OCI-LY3 (cell line): ENCODE data around the gene FAM136A.
A peak's percentile ranks its signal among the peaks of the same experiment; 100 is the strongest.
"Not testable (repeated sequence)": the region's sequence is repeated elsewhere in the genome, so short reads cannot be mapped to it uniquely, and the experiment has no call there.

ENCODE experiments used
- H2AFZ ChIP-seq: fragments of 200-600, 300-600 bp; shearing (Covaris generic); 2 replicates; pipeline ENCODE4 v1.6.0; 2014; ENCODE audit warnings: antibody characterized with exemption, low read depth, low read length
- H3K27ac ChIP-seq: fragments of 200-600, 300-600 bp; sonication (generic); 2 replicates; pipeline ENCODE4 v1.5.1; 2014; ENCODE audit warnings: mild to moderate bottlenecking, low read length, moderate library complexity, mixed read lengths
- H3K27me3 ChIP-seq: fragments of 200-600, 300-600 bp; sonication (generic); 2 replicates; pipeline ENCODE4 v1.6.1; 2014; ENCODE audit warnings: low read depth, low read length, mixed read lengths
- H3K36me3 ChIP-seq: fragments of 200-600, 300-600 bp; sonication (generic); replicated peaks from 2 replicates; pipeline ENCODE3; 2014; ENCODE audit warnings: low read depth, low read length, mixed read lengths
- H3K4me1 ChIP-seq: fragments of 300-600, 200-600 bp; sonication (generic); 2 replicates; pipeline ENCODE4 v1.6.1; 2014; ENCODE audit warnings: low read length, mixed read lengths
- H3K4me2 ChIP-seq: fragments of 200-600, 300-600 bp; sonication (generic); 2 replicates; pipeline ENCODE4 v1.6.1; 2014; ENCODE audit warnings: low read length, mixed read lengths
- H3K4me3 ChIP-seq: fragments of 300-600, 200-600 bp; sonication (generic); 2 replicates; pipeline ENCODE4 v1.5.1; 2014; ENCODE audit warnings: antibody characterized with exemption, mild to moderate bottlenecking, low read length, moderate library complexity
- H3K79me2 ChIP-seq: fragments of 300-600, 200-600 bp; shearing (Covaris generic); 2 replicates; pipeline ENCODE4 v1.6.1; 2014; ENCODE audit warnings: mild to moderate bottlenecking, low read length, mixed read lengths
- H3K9ac ChIP-seq: fragments of 300-600, 200-600 bp; shearing (Covaris generic); 2 replicates; pipeline ENCODE4 v1.6.0; 2014; ENCODE audit warnings: mild to moderate bottlenecking, low read length, moderate library complexity
- H3K9me3 ChIP-seq: fragments of 200-600, 300-600 bp; shearing (Covaris generic); 2 replicates; pipeline ENCODE4 v1.6.1; 2014; ENCODE audit warnings: low read length, mixed read lengths; ENCODE audit not compliant: insufficient read depth
- H4K20me1 ChIP-seq: fragments of 200-600, 300-600 bp; sonication (generic); 2 replicates; pipeline ENCODE4 v1.6.1; 2016; ENCODE audit warnings: low read length, mixed read lengths; ENCODE audit not compliant: insufficient read depth
- CTCF ChIP-seq: fragments of 200-600, 300-600 bp; sonication (generic); IDR thresholded peaks from 2 replicates; pipeline ENCODE4 v1.5.1; 2014; ENCODE audit warnings: antibody characterized with exemption, low read length, low read depth
- EZH2phosphoT487 ChIP-seq: fragments of 200-600 bp; shearing (Covaris generic); IDR thresholded peaks from 2 replicates; pipeline ENCODE4 v1.6.1; 2018; ENCODE audit warnings: antibody characterized with exemption, mixed run types, low read depth

The FAM136A gene

GRCh38 chr2:70303186-70303585 lies 1.3 kb upstream of the FAM136A start:
- no peak overlapping the region for H3K9ac ChIP-seq

GRCh38 chr2:70302195-70302546 lies 304 bp upstream of the FAM136A start:
- H2AFZ ChIP-seq, H3K9me3 ChIP-seq: not testable (repeated sequence)

More at GRCh38 chr2:70303186-70303585, 1.3 kb upstream of the FAM136A start:
- Histone ChIP-seq H3K79me2 (peaks cover 19% of the 10 kb centered on the region), H3K4me3 (no peak overlapping the region), H3K27ac (no peak overlapping the region), H3K9me3 (no peaks in the 10 kb centered on the region), H4K20me1 (no peaks in the 10 kb centered on the region), H2AFZ (no peak overlapping the region), H3K36me3 (peaks cover 15% of the 10 kb centered on the region), H3K4me2 (peak overlapping the region; percentile 40; the same call in 1 of the 2 replicates), H3K27me3 (no peaks in the 10 kb centered on the region), H3K4me1 (peaks cover 7% of the 10 kb centered on the region)
- TF ChIP-seq CTCF: no peak
- no peak for TF ChIP-seq EZH2phosphoT487

GRCh38 chr2:70300771-70301343 lies 1.0 kb downstream of the FAM136A start:
- H3K9ac ChIP-seq: peak overlapping the region; percentile 93
- peak overlapping the region; percentile 65 for H3K27ac ChIP-seq
- H3K4me2 ChIP-seq: peak overlapping the region; percentile 81

More at GRCh38 chr2:70302195-70302546, 304 bp upstream of the FAM136A start:
- not testable (repeated sequence) for H3K9ac ChIP-seq, H4K20me1 ChIP-seq, H3K27me3 ChIP-seq, H3K27ac ChIP-seq, H3K4me1 ChIP-seq
- Histone ChIP-seq H3K36me3 (peaks cover 15% of the 10 kb centered on the region), H3K79me2 (peaks cover 19% of the 10 kb centered on the region), H3K4me2 (peak overlapping the region; percentile 81), H3K4me3 (peak overlapping the region; percentile 92)

GRCh38 chr2:70297828-70298227 lies 4.0 kb downstream of the FAM136A start:
- peaks cover 15% of the 10 kb centered on the region for H3K36me3 ChIP-seq
- H3K4me1 ChIP-seq, H2AFZ ChIP-seq, H3K27me3 ChIP-seq, H3K9ac ChIP-seq, H3K4me3 ChIP-seq, H3K4me2 ChIP-seq, H3K27ac ChIP-seq, H4K20me1 ChIP-seq, H3K9me3 ChIP-seq: not testable (repeated sequence)
- H3K79me2 ChIP-seq: peaks cover 31% of the 10 kb centered on the region

More at GRCh38 chr2:70300771-70301343, 1.0 kb downstream of the FAM136A start:
- Histone ChIP-seq H4K20me1 (no peaks in the 10 kb centered on the region), H3K79me2 (peaks cover 19% of the 10 kb centered on the region), H3K9me3 (no peaks in the 10 kb centered on the region), H3K36me3 (peaks cover 15% of the 10 kb centered on the region), H3K4me3 (peak overlapping the region; percentile 92), H3K27me3 (no peaks in the 10 kb centered on the region), H3K4me1 (peaks cover 7% of the 10 kb centered on the region), H2AFZ (peak overlapping the region; percentile 65; the same call in 1 of the 2 replicates)
- TF ChIP-seq CTCF (no peak), EZH2phosphoT487 (no peak)

GRCh38 chr2:70283500-70284191 lies 18.2 kb downstream of the FAM136A start:
- no peaks in the 10 kb centered on the region for H3K27me3 ChIP-seq
- peaks cover 71% of the 10 kb centered on the region for H3K36me3 ChIP-seq
- H3K9ac ChIP-seq: no peak overlapping the region
- peaks cover 14% of the 10 kb centered on the region for H4K20me1 ChIP-seq
- no peaks in the 10 kb centered on the region for H3K9me3 ChIP-seq
- no peak overlapping the region for H3K4me3 ChIP-seq
- H3K4me1 ChIP-seq: no peaks in the 10 kb centered on the region
- no peak overlapping the region for H3K4me2 ChIP-seq
- peaks cover 63% of the 10 kb centered on the region for H3K79me2 ChIP-seq
- H3K27ac ChIP-seq: no peak overlapping the region
- no peak overlapping the region for H2AFZ ChIP-seq
- no peak for TF ChIP-seq EZH2phosphoT487
- TF ChIP-seq CTCF: no peak
